A549 treated with dexamethasone at 1 μM for 4 hours (cell line): ENCODE measurements around the gene SLC19A2. TPM values are rescaled to one million over a fixed set of nuclear protein-coding genes. Genes with fewer than 3 reads are reported as not detected.

Source experiments
- total RNA-seq: library from RNA; stranded (reverse); fragments of 200-300 nt; extraction: Qiagen RNA extraction; gene quantifications from 5 replicates; pipeline ENCODE4 v1.2.3, GENCODE V29; 2022

SLC19A2 gene, protein sequence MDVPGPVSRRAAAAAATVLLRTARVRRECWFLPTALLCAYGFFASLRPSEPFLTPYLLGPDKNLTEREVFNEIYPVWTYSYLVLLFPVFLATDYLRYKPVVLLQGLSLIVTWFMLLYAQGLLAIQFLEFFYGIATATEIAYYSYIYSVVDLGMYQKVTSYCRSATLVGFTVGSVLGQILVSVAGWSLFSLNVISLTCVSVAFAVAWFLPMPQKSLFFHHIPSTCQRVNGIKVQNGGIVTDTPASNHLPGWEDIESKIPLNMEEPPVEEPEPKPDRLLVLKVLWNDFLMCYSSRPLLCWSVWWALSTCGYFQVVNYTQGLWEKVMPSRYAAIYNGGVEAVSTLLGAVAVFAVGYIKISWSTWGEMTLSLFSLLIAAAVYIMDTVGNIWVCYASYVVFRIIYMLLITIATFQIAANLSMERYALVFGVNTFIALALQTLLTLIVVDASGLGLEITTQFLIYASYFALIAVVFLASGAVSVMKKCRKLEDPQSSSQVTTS
- total RNA-seq, result 30.7 to 38.7 TPM (median 31.8 TPM) in 5 replicates

DNA sequence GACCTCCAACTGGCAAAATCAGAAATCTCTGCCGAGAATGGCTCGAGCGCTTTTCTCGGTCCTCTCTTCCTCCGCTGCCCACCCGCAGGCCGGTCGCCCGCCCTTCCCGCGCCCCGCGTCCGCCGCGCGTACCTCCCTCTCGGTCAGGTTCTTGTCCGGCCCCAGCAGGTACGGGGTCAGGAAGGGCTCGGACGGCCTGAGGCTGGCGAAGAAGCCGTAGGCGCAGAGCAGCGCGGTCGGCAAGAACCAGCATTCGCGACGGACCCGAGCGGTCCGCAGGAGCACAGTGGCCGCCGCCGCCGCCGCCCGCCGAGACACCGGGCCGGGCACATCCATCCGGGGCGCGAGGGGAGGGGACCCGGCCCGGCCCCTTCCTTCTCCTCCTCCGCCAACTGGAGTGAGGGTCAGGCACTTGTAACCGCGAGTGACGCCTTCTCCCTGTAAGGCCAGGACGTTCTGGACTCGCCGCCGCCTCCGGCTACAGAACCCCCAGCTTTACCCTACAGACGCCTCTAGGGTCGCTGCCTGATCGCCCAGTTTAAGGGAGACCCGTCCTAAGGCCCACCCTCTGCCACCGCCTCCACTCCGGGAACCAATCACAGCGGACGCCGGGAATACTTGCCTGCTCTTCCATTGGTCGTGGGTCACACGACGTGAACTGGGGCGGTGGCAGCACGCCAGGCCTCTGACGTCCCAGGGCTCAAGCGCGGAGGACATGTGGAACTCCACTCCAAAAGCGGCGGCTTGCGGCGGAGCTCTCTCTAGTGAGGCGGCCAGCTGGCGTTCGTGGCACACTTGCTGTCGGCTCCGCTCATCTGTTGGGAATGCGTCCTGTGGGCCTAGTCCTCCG lies at the start of gene SLC19A2:
Gene SLC19A2 (minus strand): TSS at position 514 of the 850 bp plus-strand sequence. CDS start 178 bp downstream, at position 336.

DNA sequence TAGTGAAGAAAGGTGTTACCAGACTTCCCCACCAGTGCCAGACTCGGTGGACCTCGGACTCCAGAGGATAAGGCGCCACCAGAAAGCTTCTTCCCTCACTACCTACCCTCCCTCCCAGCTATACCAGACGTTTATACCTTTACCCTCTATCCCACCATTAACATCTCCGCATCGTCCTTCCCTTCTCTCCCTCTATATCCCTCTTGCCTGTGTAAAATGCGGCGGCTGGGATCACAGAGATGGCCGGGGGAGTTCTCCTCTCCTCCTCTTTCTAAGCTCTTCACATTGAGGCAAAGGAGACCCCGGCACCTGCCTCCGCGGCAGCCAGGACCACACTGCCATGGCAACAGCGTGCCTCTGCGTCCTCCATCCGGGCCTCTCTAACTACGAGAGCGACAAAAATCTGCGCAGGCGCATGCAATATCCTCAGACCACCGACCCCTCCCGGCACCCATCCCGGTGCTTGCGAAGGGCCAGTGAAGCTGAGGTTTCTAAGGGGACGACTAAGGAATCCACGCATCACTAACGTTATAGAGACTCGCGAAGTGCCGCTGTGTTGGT lies 58.6 kb downstream of the SLC19A2 start, which contains the start of gene CCDC181:
Gene CCDC181 (minus strand): TSS at position 394 of the 561 bp plus-strand sequence. CDS start 2,547 bp downstream, outside the sequence.

Other genes with a start within 250 kb of the SLC19A2 start
- 19.5 to 35.3 TPM (median 22.6 TPM) in 5 replicates for gene NME7, start 118.1 kb downstream of the SLC19A2 start, total RNA-seq
- gene BLZF1, start 117.7 kb downstream of the SLC19A2 start, total RNA-seq, result 13.4 to 18.6 TPM (median 14.8 TPM) in 5 replicates
- 0.07 to 0.29 TPM (median 0.21 TPM) in 5 replicates for gene CCDC181, start 58.5 kb downstream of the SLC19A2 start, total RNA-seq
- gene F5, start 100.5 kb upstream of the SLC19A2 start, total RNA-seq, result 0.09 to 0.36 TPM (median 0.12 TPM) in 5 replicates
- not detected in 5 replicates for gene SELP, start 144.2 kb upstream of the SLC19A2 start, total RNA-seq
- 0.08 to 0.26 TPM (median 0.20 TPM) in 5 replicates for gene SELL, start 225.7 kb upstream of the SLC19A2 start, total RNA-seq
- 0.02 to 0.07 TPM in 2 of 5 replicates, not detected in the others for gene SELE, start 248.1 kb upstream of the SLC19A2 start, total RNA-seq